PC-3 (cell line): ENCODE results near the gene TUBGCP3.

Experiments used
- CTCF ChIP-seq: fragments of 300-600 bp; sonication (generic); conservative IDR thresholded peaks from 2 replicates; pipeline ENCODE4 v1.5.1; 2017; ENCODE audit warnings: antibody characterized with exemption, low read depth, mild to moderate bottlenecking, low read length
- EZH2 ChIP-seq: fragments of 300-600 bp; sonication (generic); IDR thresholded peaks from one replicate; pipeline ENCODE4 v1.6.1; 2017; ENCODE audit warnings: antibody characterized with exemption, mild to moderate bottlenecking, low read length; ENCODE audit not compliant: unreplicated experiment

- TF ChIP-seq CTCF, result no peak
- TF ChIP-seq EZH2, result no peak
Measured at GRCh38 chr13:112521073-112521685, 66.8 kb downstream of the TUBGCP3 start.
